Mucosa of gallbladder (tissue), 1 donor: ENCODE data around the gene CNTNAP5. TPM values are rescaled to one million over a fixed set of nuclear protein-coding genes. Genes with fewer than 3 reads are reported as not detected.

Experiments
- DNase-seq: peaks from one replicate; pipeline ENCODE4 v3.0.0-alpha.2; 2020; ENCODE audit warnings: low spot score
- total RNA-seq: library from RNA; stranded (reverse); gene quantifications from one replicate; pipeline ENCODE4 v1.2.1, GENCODE V29; 2021
- donor health status: DM: no; HTN: no; CAD: no.

The CNTNAP5 gene
- total RNA-seq, 1 donor from 2014 or later, result 31.7 TPM

DNA sequence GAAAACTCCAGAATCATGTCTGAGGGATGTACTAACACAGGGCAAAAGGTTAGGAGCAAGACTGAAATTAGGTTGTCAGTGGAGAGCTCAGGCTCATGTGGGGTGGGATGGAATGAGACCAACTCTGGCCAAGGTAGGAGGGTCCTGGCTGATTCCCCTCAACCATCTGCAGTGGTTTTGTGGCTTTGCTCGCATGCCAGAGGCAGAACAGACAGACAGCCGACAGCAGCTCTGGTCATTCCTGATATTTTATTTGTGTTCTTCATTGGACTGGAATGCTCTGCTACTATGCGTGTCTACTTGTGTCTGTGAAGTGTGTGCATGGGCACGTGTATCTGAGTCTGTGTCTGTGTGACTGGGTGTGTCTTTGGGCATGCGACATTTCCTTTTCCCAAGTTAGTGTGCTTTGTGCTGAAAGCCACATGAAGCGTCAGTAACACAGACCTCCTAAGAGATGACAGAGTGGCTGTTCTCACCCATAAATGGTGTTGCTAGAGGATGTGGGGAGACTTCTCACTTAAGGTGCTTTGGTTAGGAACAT, 239.5 kb downstream of the CNTNAP5 start:
- no peak for DNase-seq

DNA sequence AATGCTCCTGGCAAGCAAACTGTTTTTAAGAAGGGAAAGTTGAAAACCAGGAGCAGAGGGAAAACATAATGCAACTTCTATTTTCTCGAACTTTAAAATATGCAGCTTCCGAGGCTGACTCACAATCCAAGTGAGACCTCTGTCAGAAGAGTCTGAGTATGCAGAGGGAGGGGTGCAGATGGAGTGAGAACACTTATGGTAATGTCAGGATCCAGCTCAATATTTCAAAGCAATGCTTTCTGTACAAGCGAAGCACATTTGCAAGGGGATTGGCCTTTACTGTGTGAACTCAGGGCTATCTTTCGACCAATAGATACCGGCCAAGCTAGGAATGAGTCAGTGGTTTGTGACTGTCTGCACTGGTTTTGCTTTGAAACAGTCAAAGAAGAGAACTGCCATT, 242.7 kb downstream of the CNTNAP5 start:
- no peak for DNase-seq

DNA sequence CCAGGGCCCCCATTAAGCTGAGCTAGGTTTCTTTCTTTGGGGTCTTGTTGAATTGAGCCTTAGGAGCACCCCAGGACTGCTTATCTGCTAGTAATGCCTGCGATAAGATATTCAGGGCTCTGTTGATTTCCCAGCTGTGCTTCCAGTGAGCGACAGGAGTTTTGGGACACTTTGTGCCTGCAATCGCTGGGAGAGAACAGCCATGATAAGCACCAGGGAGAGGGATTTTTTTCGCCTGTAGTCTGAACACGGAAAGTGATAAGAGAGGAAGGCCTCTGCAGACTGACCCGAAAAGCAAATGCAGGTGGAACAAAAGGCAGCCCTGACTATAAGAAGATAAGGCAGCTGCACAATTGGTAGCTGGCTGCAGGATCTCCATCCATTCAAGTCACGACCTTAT, 244.3 kb downstream of the CNTNAP5 start:
- DNase-seq, result no peak

DNA sequence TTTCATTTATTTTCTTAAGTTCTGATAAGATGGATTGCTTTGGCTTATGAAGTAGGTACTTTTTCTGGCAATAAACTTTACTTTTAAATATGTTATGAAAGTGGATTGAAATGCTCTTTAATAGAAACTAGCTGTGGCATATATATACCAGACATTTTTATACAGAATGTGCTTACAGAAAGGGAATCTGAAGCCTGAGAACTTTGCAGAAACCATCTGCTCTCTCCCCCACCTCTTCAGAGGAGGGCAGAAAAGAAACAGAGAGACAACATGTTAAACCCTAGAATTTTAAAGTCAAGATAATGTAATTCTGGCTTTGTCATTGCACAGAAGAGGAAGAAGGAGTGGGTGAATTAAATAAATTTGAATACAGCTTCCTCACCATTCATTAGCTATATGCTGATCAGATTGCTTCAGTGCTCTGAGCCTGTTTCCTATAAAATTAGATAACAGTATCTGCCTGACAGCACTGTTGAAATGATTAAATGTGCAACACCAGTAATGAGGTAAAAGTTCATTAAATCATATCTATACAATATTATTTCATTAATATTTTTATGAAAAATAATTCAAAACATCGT, 247.3 kb downstream of the CNTNAP5 start:
- DNase-seq, result no peak

DNA sequence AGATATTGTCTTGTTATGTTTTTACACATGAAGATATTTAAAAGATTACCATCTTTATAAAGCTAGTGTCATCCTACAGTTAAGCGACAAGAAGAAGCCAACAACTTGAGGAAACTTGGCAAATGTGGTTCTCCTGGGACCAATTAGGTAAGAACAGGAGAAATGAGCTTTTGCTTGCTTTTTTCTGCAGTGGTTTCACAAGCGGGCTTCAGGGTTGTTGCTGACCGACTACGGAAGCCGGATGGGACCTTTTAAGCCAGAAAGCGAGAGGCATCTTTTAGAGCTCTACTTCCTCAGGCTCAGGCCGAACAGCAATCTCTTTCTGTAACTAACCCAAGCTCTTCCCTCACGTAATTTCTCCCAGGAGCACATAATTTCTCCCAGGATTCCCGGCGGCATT, 256.5 kb downstream of the CNTNAP5 start:
- DNase-seq, result no peak

DNA sequence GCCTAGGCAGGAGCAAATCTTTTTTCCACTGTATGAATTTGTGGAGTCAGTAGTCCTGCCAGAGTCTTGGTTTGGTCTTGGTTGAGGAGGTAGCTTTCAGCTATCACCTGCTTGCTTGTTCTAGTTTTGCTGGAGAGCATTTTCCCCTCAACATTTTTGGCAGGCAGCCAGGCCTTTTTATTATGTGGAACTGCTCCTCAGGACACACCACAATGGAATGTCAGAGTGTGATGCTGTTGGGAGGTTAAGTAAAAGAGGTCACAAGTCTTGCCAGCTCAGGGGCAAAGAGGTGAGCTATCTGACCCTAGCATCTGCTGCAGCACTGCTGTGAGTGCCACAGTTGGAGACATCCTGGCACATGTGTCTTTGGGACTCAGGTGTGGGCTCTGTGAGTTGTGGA, 258.0 kb downstream of the CNTNAP5 start:
- peak; percentile 42 for DNase-seq

DNA sequence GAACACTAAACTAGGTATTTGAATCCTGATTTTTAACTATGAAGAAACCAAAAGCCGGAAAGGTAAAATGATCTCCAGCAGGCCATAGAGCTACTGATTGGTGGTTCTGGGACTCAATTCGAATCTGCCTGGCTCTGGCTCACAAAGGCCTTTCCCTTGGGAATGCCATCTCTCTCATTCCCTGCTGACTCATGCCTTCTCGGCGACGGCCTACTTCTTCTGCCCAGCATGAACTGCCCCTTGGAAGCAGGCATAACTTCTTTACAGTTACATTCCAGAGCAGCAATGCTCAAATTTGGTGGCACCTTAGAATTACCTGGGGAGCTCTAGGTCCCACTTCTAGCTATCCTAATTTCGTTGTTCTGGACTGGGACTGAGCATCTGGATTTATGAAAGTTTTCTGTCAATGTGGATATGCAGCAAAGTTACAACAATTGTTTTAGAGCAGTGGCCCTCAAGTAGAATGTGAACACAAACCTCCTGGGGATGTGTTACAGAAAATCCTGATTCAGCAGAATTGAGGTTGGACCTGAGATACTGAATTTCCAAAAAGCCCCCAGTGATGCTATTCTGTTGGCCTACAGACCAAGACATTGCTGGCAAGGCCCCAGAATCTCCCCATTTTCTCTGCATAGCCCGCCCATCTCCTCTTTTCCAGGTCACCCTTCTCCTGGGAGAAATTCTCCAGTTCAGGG, 261.1 kb downstream of the CNTNAP5 start:
- no peak for DNase-seq

DNA sequence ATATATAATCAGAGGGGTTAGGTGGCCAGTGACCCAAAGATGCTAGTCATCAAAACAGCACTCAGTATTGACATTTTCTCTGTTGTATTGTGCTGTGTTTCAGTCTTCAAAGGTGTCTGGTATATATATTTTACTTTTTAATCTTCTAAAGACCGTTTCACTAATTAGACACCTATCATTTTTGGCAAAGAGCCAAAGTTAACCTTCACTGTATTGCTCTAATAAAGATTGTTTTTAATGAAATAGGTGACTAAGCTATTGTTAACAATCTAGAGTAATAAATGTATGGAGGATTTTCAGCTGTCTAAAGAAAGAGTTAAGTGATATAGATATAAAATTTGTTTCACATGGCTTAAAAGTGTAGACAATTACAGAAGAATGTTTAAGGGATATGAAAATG, 264.0 kb downstream of the CNTNAP5 start:
- DNase-seq, result no peak

DNA sequence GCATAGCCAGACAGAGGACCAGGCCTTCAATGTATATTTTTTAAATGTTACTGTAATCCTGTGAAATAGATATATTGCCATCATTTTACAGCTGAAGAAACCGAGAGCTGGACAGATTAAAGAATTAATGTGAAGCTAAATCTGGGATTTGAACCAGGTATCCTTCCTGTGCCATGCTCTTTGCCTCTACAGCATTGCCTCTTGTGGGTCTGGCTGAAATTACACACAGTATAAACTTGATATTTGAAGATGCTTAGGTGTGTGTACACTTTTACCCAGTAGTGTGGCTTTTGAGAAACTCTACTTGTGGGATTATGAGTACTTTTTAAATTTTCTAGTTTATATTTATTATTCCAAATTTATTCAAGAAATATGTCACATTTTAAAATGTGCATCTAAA, 264.5 kb downstream of the CNTNAP5 start:
- no peak for DNase-seq

DNA sequence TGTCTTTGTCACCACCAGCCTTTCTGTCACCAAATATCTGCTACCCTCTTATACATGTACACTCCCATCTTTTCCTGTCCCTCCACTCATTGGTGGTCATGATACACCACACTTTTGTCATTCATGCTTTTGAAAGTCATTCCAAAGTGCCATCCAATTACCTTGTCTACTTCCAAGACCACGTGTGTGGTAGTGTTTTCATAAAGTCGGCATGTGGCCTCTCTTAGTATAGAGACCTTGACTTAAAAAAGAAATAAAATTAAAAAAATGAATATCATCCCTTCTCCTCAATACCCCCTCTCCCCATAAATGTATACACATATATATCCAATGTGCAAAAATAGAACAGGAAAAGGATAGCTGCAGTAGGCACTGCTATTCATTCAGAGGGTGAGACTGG, 271.4 kb downstream of the CNTNAP5 start:
- DNase-seq, result no peak

DNA sequence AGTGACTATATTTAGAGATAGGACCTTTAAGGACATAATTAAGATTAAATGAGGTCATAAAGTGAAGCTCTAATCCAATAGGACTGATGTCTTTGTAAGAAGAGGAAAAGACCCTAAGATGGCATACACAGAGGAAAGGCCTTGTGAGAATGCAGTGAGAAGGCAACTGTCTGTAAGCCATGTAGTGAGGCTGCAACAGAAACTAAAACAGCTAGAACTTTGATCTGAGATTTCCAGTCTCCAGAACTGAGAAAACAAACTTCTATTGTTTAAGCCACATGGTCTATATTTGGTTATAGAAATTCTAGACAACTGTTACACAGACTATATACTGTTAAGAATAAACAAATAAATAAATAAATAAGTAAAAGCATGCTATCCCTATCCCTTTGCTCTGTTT, 276.8 kb downstream of the CNTNAP5 start:
- DNase-seq, result no peak

DNA sequence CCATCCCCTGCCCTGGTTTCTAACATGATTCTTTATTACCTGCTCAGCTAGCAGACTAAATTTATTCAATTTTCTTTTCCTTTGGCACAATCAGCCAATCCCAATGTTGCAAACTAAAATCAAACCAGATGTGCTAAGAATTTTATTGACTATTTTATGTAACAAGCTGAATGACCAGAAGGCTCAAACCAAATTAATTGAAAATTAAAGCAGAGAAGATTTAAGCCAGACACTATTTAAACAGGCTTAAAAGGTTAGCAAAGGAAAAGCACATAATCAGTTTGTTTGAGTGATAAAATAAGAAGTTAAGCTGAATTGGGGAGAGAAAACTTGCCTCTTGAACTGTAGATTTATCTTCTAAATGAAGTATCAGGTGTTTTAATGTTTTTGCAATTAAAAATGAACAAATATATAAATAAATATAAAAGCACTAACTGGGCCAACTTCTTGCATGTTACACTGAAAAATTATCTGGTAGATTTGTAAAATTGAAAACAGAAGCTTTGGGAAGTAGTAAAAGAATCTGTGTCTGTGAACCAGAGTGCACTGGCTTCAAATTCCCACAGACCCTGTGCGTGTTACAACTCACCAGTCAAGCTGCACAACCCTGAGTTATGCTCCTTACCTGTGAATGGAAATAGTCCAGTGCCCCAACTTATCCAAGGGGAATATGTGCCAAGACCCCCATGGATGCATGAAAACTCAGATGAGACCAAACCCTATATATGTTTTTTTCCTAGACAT, 283.4 kb downstream of the CNTNAP5 start:
- DNase-seq, result no peak

DNA sequence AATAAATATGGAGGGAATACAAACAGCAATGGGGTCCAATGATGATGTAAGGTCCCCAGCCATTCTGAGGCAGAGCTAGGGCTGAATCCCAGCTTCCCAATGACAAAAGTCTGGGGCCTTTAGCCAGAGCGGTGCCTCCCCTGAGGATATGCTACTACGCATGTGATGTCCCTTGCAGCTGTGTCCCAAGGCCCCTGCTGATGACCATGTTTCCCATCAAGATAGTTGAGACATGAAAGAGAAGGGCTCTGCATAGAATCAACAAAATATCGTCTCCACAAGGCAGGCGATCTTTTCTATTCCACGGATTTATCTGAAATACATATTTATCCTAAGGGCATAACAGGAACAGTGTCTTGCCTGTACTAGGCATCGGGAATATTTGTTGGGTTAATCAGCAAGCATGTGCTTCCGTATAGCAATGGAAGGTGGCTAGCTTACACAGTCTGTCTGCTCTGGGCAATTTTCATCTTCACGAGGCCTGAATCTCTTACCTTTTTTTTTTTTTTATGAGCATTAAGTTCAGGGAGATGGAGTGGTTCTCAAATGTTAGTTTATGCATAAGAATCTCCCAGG, 284.6 kb downstream of the CNTNAP5 start:
- no peak for DNase-seq

DNA sequence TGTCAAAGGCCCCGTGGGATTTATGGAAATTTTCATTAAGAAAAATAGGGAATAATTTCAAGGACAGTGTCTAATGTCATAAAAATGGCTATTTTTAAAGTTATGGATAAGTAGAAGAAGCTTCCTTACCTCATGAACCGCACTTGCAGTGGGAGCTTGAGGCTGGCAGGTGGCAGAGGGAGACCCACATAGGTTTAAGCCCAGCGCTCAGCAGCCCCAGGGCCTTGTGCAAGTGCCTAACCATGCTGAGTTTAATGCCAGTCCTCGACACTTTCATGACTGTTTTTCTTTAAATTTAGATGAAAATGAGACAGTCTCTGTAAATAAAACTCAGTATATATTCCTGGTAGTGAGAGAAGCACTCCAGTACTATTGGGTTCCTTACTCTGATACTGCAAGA, 285.6 kb downstream of the CNTNAP5 start:
- DNase-seq, result no peak

DNA sequence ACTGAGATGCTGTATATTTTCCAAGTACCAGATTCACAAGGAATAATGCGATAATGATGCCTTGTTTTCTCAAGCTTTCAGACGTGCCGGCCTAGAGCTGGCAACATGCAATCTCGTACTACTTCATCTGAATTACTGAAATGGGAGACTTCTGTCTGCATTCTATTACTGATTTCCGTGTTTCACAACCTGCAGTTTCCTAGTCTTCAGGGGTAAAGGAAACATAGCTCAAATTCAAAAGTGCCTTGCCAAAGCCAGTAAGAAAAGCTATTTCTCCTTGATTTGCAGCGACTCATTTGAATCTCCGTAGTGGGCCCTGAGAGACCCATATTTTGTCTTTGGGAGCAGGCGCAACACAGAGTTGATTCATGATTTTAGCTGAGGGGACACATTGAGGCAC, 289.0 kb downstream of the CNTNAP5 start:
- no peak for DNase-seq

DNA sequence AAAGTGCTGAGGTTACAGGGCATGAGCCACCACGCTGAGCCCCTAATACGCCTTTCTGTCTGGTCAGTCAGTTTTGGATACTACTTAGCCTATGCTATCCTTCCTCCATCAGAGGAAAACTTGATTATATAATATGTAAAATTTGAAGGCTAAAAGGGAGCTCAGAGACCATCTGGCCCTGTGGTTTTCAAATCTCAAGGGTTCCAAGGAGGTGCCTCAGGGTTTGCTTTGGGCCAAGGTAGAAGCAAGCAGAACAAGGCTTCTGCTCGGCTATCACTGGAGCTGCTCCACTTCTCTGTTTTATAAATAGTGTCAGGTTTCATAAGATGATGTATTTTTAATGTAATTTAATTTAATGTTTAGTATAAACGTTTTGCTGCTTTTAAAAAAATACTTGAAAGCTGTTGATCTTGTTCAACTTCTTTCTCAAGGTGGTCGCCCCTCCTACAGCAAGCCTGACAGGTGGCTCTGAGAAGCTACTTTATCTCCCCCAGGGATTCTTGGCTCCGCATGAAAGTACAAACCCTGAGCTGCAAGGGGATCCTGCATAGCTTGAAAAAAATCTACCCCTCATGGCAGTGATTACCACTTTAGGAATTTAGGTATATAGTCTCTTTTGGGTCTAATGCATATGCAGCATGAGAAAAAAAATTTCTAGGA, 290.3 kb downstream of the CNTNAP5 start:
- no peak for DNase-seq

DNA sequence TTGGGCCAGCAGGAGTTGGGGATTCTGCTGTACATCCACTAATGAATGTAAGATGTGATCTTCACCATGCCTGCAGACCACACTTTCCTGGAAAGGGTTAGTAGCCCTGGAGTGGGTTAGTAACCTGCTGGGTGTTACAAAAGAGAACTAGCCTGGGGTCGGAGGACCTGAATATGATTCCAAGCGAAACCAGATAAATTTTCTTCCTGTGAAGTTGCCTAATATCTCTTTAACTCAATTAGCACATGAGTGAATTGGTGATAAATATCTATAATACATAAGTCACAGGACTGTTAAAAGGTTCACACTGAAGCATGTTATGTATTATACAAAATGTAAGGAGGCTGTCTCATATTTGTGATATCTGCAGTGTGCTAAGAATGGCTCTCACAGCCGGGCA, 291.0 kb downstream of the CNTNAP5 start:
- DNase-seq, result no peak

DNA sequence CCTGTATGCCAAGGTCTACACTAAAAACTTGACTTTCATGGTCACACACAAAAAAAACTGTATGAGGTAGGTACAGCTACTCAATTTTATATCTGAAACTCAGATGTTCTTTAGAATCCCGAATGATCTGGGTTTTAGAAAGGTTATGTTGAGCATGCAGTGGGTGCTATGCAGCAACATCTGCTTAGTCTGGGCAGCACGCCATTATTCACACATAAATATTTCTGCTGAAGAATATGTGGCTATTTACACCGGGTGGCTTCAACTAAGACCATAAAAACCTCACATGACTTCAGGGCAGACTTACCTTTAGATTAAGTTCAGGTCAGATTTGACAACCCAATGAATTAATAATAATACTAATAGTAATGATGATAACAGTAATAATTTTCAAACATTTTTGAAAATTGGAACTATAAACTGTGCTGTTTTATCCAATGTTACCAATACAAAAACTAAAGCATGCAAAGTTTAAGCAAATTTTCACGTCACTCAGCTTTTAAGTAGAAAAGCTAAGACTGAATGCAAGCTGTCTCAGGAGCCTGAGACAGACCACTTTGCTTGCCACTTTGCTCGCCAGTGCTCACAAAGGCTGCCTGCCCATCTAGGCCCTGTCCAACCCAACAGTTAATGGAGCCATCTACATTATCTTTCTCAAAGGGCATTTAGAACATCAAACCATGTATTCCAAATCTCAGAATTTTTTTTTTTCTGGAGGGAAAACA, 292.0 kb downstream of the CNTNAP5 start:
- no peak for DNase-seq

DNA sequence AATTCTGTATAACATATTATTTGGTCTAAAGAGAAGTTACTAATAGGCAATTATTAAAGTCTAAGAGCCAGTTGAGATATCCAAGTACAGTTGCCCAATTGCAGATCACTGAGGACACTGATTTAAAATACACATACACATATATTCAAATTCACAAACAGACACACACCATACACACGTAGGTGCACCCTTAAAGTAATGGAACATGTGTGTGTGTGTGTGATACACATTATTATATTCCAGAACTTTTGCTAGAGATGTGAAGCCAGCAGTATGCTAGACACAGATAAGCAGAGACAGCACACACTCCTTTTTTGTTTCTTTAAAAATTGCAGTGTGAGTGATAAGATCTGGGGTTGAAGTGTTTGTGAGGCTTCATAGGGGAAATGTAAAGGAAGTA, 292.5 kb downstream of the CNTNAP5 start:
- DNase-seq, result no peak

DNA sequence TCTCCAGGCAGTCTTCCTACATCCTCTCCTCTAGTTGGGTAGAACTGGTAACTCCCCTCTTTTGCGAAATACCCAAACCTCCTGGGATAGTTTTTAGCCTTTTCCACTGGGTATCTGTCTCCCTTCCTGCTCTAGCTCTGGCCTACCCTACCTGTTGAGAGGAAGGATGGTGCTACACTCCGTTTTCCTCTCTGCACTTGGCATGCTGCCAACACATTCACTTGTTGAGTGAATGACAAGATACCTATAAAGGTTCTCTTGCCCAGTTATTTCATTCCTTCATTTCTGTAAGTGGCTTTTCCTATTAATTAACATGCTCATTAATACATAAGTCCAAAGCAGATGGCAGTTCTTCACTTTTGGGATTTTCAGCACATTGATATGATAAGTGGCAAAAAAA, 293.8 kb downstream of the CNTNAP5 start:
- no peak for DNase-seq

DNA sequence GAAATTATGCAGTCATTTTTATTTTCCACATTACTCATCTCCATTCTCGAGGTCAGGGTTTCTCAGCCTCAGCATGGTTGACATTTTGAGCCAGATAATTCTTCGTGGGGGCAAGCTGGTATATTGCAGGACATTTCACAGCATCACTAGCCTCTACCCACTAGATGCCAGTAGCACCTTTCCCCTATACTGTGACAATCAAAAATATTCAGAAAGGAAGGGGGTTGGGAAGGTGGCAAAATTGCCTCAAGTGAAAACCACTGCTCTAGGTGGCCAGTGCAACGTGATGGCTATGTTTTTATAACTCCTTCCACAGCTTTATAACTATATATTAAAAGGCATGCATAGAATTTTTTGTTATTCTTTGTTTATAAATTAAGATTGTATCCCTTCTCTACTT, 294.5 kb downstream of the CNTNAP5 start:
- no peak for DNase-seq
